HG03520 (cell line): ENCODE data around the gene ENC1.
"Not testable (repeated sequence)": the region's sequence is repeated elsewhere in the genome, so short reads cannot be mapped to it uniquely, and the experiment has no call there.

Experiments
- ATAC-seq: cut with Tn5 transposase; IDR thresholded peaks from one replicate; pipeline ENCODE4 v1.9.1; 2021; ENCODE audit warnings: mild to moderate bottlenecking, moderate library complexity; ENCODE audit not compliant: unreplicated experiment

Gene ENC1

GRCh38 chr5:74640450-74640953 lies at the start of gene ENC1:
TSS of gene ENC1 (minus strand) at chr5:74640728. CDS start at chr5:74636485, 4,243 bp downstream.
- ATAC-seq: peak; percentile 72

- ATAC-seq: no peak
Measured at GRCh38 chr5:74686962-74687751, 46.6 kb upstream of the ENC1 start.

GRCh38 chr5:74685979-74686631 lies 45.6 kb upstream of the ENC1 start:
- ATAC-seq: peak; percentile 58

GRCh38 chr5:74684900-74685851 lies 44.6 kb upstream of the ENC1 start, which contains the start of gene HEXB:
TSS of gene HEXB (plus strand) at chr5:74685233. CDS start at chr5:74685261, 28 bp downstream.
- peak; percentile 66 for ATAC-seq

- ATAC-seq: no peak
Measured at GRCh38 chr5:74679966-74680365, 39.4 kb upstream of the ENC1 start.

GRCh38 chr5:74679300-74679699 lies 38.8 kb upstream of the ENC1 start:
- ATAC-seq: not testable (repeated sequence)

GRCh38 chr5:74678123-74678522 lies 37.6 kb upstream of the ENC1 start:
- ATAC-seq: not testable (repeated sequence)

GRCh38 chr5:74676466-74676865 lies 35.9 kb upstream of the ENC1 start:
- ATAC-seq: not testable (repeated sequence)

GRCh38 chr5:74673011-74673790 lies 32.7 kb upstream of the ENC1 start:
- no peak for ATAC-seq

GRCh38 chr5:74672215-74672877 lies 31.8 kb upstream of the ENC1 start:
- ATAC-seq: no peak

- no peak for ATAC-seq
Measured at GRCh38 chr5:74670396-74671038, 30.0 kb upstream of the ENC1 start.

GRCh38 chr5:74669821-74670220 lies 29.3 kb upstream of the ENC1 start:
- ATAC-seq: no peak

GRCh38 chr5:74667396-74667795 lies 26.9 kb upstream of the ENC1 start:
- no peak for ATAC-seq

GRCh38 chr5:74665816-74666215 lies 25.3 kb upstream of the ENC1 start:
- ATAC-seq: no peak

- ATAC-seq: no peak
Measured at GRCh38 chr5:74665273-74665672, 24.7 kb upstream of the ENC1 start.

GRCh38 chr5:74664551-74664950 lies 24.0 kb upstream of the ENC1 start:
- no peak for ATAC-seq

GRCh38 chr5:74660873-74661272 lies 20.3 kb upstream of the ENC1 start:
- ATAC-seq: no peak

- ATAC-seq: no peak
Measured at GRCh38 chr5:74660140-74660539, 19.6 kb upstream of the ENC1 start.

- ATAC-seq: no peak
Measured at GRCh38 chr5:74659172-74659571, 18.6 kb upstream of the ENC1 start.
